A673 (cell line): ENCODE data around the gene LRRC38. TPM values are rescaled to one million over a fixed set of nuclear protein-coding genes. Genes with fewer than 3 reads are reported as not detected.
"Not testable (repeated sequence)": the region's sequence is repeated elsewhere in the genome, so short reads cannot be mapped to it uniquely, and the experiment has no call there.

Source experiments
- Bru-seq: library from RNA; stranded (reverse); fragments of 400-500 nt; gene quantifications from one replicate; lab custom pipeline; 2021; lab: Mats Ljungman, UMichigan
- BruChase-seq, 2 experiments: library from RNA; stranded (reverse); fragments of 400-500 nt; gene quantifications; one replicate each; lab custom pipeline; 2021; lab: Mats Ljungman, UMichigan
- BruUV-seq: library from RNA; stranded (reverse); fragments of 400-500 nt; replicated peaks from 2 replicates; lab custom pipeline; 2021; lab: Mats Ljungman, UMichigan
- CTCF ChIA-PET: fragments of 300-600 bp; sonication (Branson Sonifier 250); formaldehyde crosslinking; loops from one replicate; lab custom pipeline; 2022; ENCODE audit warnings: antibody characterized with exemption; lab: Charles Lee
- POLR2A ChIA-PET: fragments of 300-600 bp; sonication (Branson Sonifier 250); formaldehyde crosslinking; loops from one replicate; lab custom pipeline; 2022; ENCODE audit warnings: antibody characterized with exemption; ENCODE audit not compliant: low non-redundant PET; lab: Charles Lee
- DNase-seq: peaks from one replicate; pipeline ENCODE4 v3.0.0-alpha.2; 2015; ENCODE audit warnings: low spot score
- H3K27ac ChIP-seq: fragments of 200-600 bp; sonication (generic); 2 replicates; pipeline ENCODE4 v1.5.1; 2016; ENCODE audit warnings: mixed run types, low read depth, mild to moderate bottlenecking, mixed read lengths, antibody characterized with exemption, low read length; ENCODE audit not compliant: poor library complexity, severe bottlenecking
- H3K27me3 ChIP-seq: fragments of 200-600 bp; sonication (generic); replicated peaks from 2 replicates; pipeline ENCODE4 v1.6.1; 2017; ENCODE audit warnings: mixed run types, low read depth, mild to moderate bottlenecking, mixed read lengths, antibody characterized with exemption, low read length; ENCODE audit not compliant: insufficient read depth, poor library complexity
- H3K36me3 ChIP-seq: fragments of 200-600 bp; sonication (generic); 2 replicates; pipeline ENCODE4 v1.6.1; 2016; ENCODE audit warnings: mixed run types, mild to moderate bottlenecking, mixed read lengths, antibody characterized with exemption, low read length; ENCODE audit not compliant: insufficient read depth, poor library complexity, severe bottlenecking
- H3K4me1 ChIP-seq: fragments of 200-600 bp; sonication (generic); 2 replicates; pipeline ENCODE4 v1.6.1; 2017; ENCODE audit warnings: mixed run types, mild to moderate bottlenecking, mixed read lengths, antibody characterized with exemption, low read length; ENCODE audit not compliant: insufficient read depth, poor library complexity, severe bottlenecking
- H3K4me3 ChIP-seq: fragments of 200-600 bp; sonication (generic); 2 replicates; pipeline ENCODE4 v1.5.1; 2016; ENCODE audit warnings: low read depth, mixed run types, mild to moderate bottlenecking, mixed read lengths, low read length; ENCODE audit not compliant: poor library complexity, severe bottlenecking
- H3K9me3 ChIP-seq: fragments of 200-600 bp; sonication (generic); 2 replicates; pipeline ENCODE4 v1.6.1; 2016; ENCODE audit warnings: mixed run types, low read depth, mild to moderate bottlenecking, mixed read lengths, antibody characterized with exemption, low read length; ENCODE audit not compliant: poor library complexity, severe bottlenecking
- CTCF ChIP-seq: fragments of 300-800, 200-600 bp; sonication (generic); conservative IDR thresholded peaks from 2 replicates; pipeline ENCODE4 v1.5.1; 2017; ENCODE audit warnings: low read depth, mild to moderate bottlenecking, antibody characterized with exemption, low read length, moderate library complexity, mixed read lengths
- EZH2 ChIP-seq: fragments of 200-600 bp; sonication (generic); IDR thresholded peaks from 2 replicates; pipeline ENCODE4 v1.6.1; 2017; ENCODE audit warnings: borderline replicate concordance, low read depth, mild to moderate bottlenecking, mixed read lengths, antibody characterized with exemption, low read length; ENCODE audit not compliant: poor library complexity, severe bottlenecking
- intact Hi-C: fragments of 100-400 bp; cut with micrococcal nuclease; formaldehyde crosslinking; loops from one replicate; pipeline ENCODE4 v1.10.0; 2022; ENCODE audit not compliant: unreplicated experiment
- long read RNA-seq: library from polyadenylated mRNA; stranded (forward); transcript quantifications from one replicate; pipeline ENCODE4 v2.0.0, GENCODE V29; 2022
- total RNA-seq: library from RNA; stranded (reverse); gene quantifications from 2 replicates; pipeline ENCODE4 v1.2.3, GENCODE V29; 2021

The LRRC38 gene
- total RNA-seq (not detected in 2 replicates), Bru-seq, nascent RNA (percentile 14 among the genes with signal in this experiment), BruChase-seq, experiment 1, labeled RNA remaining after a 2-hour chase (percentile 13 among the genes with signal in this experiment), BruChase-seq, experiment 2, labeled RNA remaining after a 6-hour chase (percentile 10 among the genes with signal in this experiment)
- long read RNA-seq, partial matches to known transcripts = 0 of 1 reads
- long read RNA-seq, other reads (novel, unspliced or antisense) = 0 of 1 reads

- POLR2A ChIA-PET = no interaction called here
- H3K4me3 ChIP-seq = no peak within 1 kb of the TSS
- DNase-seq = peak; percentile 64
- no TSS peak for BruUV-seq
- peak; percentile 48; the same call in 1 of the 2 replicates for TF ChIP-seq CTCF
- TF ChIP-seq EZH2 = no peak
- no peaks in the 10 kb centered on the region for H3K9me3 ChIP-seq
- H3K27me3 ChIP-seq = peaks cover 62% of the 10 kb centered on the region
- H3K36me3 ChIP-seq = no peaks in the 10 kb centered on the region
- intact Hi-C loops = no loop called here
- no peaks in the 10 kb centered on the region for H3K4me1 ChIP-seq
- H3K27ac ChIP-seq = no peak within 1 kb of the TSS
- CTCF ChIA-PET = interaction anchor here (0.5 kb wide), 1 partner anchor 242 kb away, joined by 3 read pairs; no protein-coding TSS in a partner anchor
These were observed at the start of gene LRRC38 for GRCh38 chr1:13513895-13514546. TSS of gene LRRC38 (minus strand) at chr1:13514003. CDS start at chr1:13513593, 410 bp downstream.

GRCh38 chr1:13562981-13563380, 49.2 kb upstream of the LRRC38 start:
- DNase-seq, H3K4me3 ChIP-seq, BruUV-seq, intact Hi-C loops, H3K4me1 ChIP-seq, H3K27me3 ChIP-seq, H3K36me3 ChIP-seq, H3K27ac ChIP-seq, POLR2A ChIA-PET, H3K9me3 ChIP-seq, CTCF ChIA-PET: not testable (repeated sequence)

GRCh38 chr1:13560541-13560940, 46.7 kb upstream of the LRRC38 start:
- Histone ChIP-seq H3K4me3 (no peak overlapping the region), H3K27ac (no peak overlapping the region), H3K36me3 (no peaks in the 10 kb centered on the region), H3K4me1 (no peaks in the 10 kb centered on the region), H3K27me3 (no peaks in the 10 kb centered on the region), H3K9me3 (no peaks in the 10 kb centered on the region)
- intact Hi-C loops = no loop called here
- BruUV-seq = no TSS peak
- no peak for DNase-seq
- ChIA-PET POLR2A (no interaction called here), CTCF (no interaction called here)
- TF ChIP-seq CTCF (no peak), EZH2 (no peak)
